Peyer's patch (tissue), 4 donors: ENCODE data around the gene SLC35F4. TPM values are rescaled to one million over a fixed set of nuclear protein-coding genes. Genes with fewer than 3 reads are reported as not detected.

ENCODE experiments used
- DNase-seq, 3 donors: peaks; one replicate each; pipeline ENCODE4 v3.0.0-alpha.2; 2017 to 2019
- H3K27ac ChIP-seq, 4 donors: fragments of 200-600 bp; sonication (generic); one replicate each; pipeline ENCODE4 v1.5.1; 2016 to 2019
- H3K27me3 ChIP-seq, 2 donors: fragments of 200-600 bp; sonication (generic); one replicate each; pipeline ENCODE4 v1.5.1; 2019
- H3K36me3 ChIP-seq, 3 donors: fragments of 200-600 bp; sonication (generic); one replicate each; pipeline ENCODE4 v1.5.1; 2016 to 2019
- H3K4me1 ChIP-seq, 4 donors: fragments of 200-600 bp; sonication (generic); one replicate each; pipeline ENCODE4 v1.5.1; 2016 to 2019
- H3K4me3 ChIP-seq, 4 donors: fragments of 200-600 bp; sonication (generic); 1 replicate in 3 of 4; 2 replicates in 1 of 4; pipeline ENCODE4 v1.5.1; 2016 to 2019; ENCODE audit warnings: mild to moderate bottlenecking in 1 of 4
- H3K9me3 ChIP-seq, 4 donors: fragments of 200-600 bp; sonication (generic); one replicate each; pipeline ENCODE4 v1.5.1; 2016 to 2019; ENCODE audit warnings: mild to moderate bottlenecking in 1 of 4
- CTCF ChIP-seq, 6 experiments: fragments of 450-650 bp in 4 of 6; fragments of 200-600 bp in 2 of 6; sonication (generic) in 1 of 6; IDR thresholded peaks; one replicate each; pipeline ENCODE4 v1.5.1; 2017 to 2019; ENCODE audit warnings: antibody characterized with exemption in 6 of 6, mild to moderate bottlenecking in 3 of 6, moderate library complexity in 1 of 6
- POLR2A ChIP-seq, 2 donors: fragments of 450-650 bp; IDR thresholded peaks; one replicate each; pipeline ENCODE4 v1.5.1; 2017; ENCODE audit warnings: antibody characterized with exemption in 2 of 2, mild to moderate bottlenecking in 2 of 2, moderate library complexity in 2 of 2
- total RNA-seq, 4 donors: library from RNA; depleted of rRNA; stranded (reverse); fragments of >200 nt; gene quantifications; one replicate each; pipeline ENCODE4 v1.1.0, GENCODE V29; 2016

SLC35F4 gene
- total RNA-seq, 4 donors from 2014 or later, result not detected

DNA sequence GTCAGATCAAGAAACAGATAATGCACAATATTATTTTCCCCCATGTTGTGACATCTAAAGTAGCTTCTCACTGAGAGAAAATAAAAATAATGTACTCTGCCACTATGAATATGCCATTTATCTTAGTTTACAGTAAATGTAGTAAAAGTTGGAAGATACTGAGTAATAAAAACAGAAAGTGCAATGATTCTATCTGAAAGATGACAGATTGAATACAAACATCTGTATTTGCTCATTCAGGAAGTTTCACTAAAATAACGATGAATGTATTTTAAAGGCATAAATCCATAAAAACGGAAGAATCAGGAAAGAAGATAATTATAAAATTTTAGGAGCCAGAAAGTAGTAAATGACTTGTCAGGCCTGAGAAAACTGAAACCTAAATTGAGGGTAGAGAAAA lies 18.2 kb downstream of the SLC35F4 start:
- Histone ChIP-seq H3K9me3 (no peaks in the 10 kb centered on the region), H3K27ac (no peak overlapping the region), H3K36me3 (no peaks in the 10 kb centered on the region), H3K4me1 (no peaks in the 10 kb centered on the region), H3K27me3 (no peaks in the 10 kb centered on the region), H3K4me3 (no peak overlapping the region)
- DNase-seq, result no peak
- TF ChIP-seq CTCF (IDR thresholded peaks at IDR 0.05) (no peak), POLR2A (IDR thresholded peaks at IDR 0.05) (no peak)

GRCh38 chr14:57847096-57847495 lies 18.8 kb downstream of the SLC35F4 start:
- H3K4me3 ChIP-seq, result no peak overlapping the region
- H3K9me3 ChIP-seq, result no peaks in the 10 kb centered on the region
- TF ChIP-seq POLR2A (IDR thresholded peaks at IDR 0.05) (no peak), CTCF (IDR thresholded peaks at IDR 0.05) (no peak)
- no peak overlapping the region for H3K27ac ChIP-seq
- no peaks in the 10 kb centered on the region for H3K4me1 ChIP-seq
- no peaks in the 10 kb centered on the region for H3K27me3 ChIP-seq
- no peaks in the 10 kb centered on the region for H3K36me3 ChIP-seq
- DNase-seq, result no peak

DNA sequence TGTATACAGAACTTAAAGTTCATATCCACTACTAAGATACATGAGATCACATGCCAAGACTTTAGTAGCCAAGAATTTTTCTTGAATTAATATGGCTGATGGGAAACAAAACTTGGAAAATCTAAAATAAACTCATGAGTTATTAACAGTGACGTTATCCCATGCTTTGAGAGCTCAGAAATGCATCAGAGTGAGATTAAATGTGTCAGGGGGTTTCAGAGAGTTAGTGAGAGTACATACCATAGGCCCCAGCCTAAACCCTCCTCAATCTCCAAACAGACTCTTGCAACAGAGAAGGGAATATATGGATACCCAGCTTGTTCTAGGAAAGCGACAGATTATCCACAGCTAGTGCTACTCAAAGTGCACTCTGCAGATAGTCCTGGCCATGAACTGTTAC lies 19.3 kb downstream of the SLC35F4 start:
- TF ChIP-seq POLR2A (IDR thresholded peaks at IDR 0.05) (no peak), CTCF (IDR thresholded peaks at IDR 0.05) (no peak)
- no peak overlapping the region for H3K27ac ChIP-seq
- H3K4me1 ChIP-seq, result no peaks in the 10 kb centered on the region
- no peak overlapping the region for H3K4me3 ChIP-seq
- no peaks in the 10 kb centered on the region for H3K36me3 ChIP-seq
- no peaks in the 10 kb centered on the region for H3K9me3 ChIP-seq
- DNase-seq, result no peak
- H3K27me3 ChIP-seq, result no peaks in the 10 kb centered on the region

GRCh38 chr14:57845802-57846531 lies 19.9 kb downstream of the SLC35F4 start:
- no peak for DNase-seq
- H3K36me3 ChIP-seq, result no peaks in the 10 kb centered on the region
- TF ChIP-seq POLR2A (IDR thresholded peaks at IDR 0.05) (no peak), CTCF (IDR thresholded peaks at IDR 0.05) (no peak)
- no peak overlapping the region for H3K4me3 ChIP-seq
- H3K27ac ChIP-seq, result no peak overlapping the region
- H3K4me1 ChIP-seq, result no peaks in the 10 kb centered on the region
- no peaks in the 10 kb centered on the region for H3K27me3 ChIP-seq
- no peaks in the 10 kb centered on the region for H3K9me3 ChIP-seq

GRCh38 chr14:57845316-57845715 lies 20.6 kb downstream of the SLC35F4 start:
- DNase-seq, result no peak
- Histone ChIP-seq H3K27ac (no peak overlapping the region), H3K9me3 (no peaks in the 10 kb centered on the region), H3K27me3 (no peaks in the 10 kb centered on the region), H3K36me3 (no peaks in the 10 kb centered on the region), H3K4me1 (no peaks in the 10 kb centered on the region), H3K4me3 (no peak overlapping the region)
- TF ChIP-seq POLR2A (IDR thresholded peaks at IDR 0.05) (no peak), CTCF (IDR thresholded peaks at IDR 0.05) (no peak)

DNA sequence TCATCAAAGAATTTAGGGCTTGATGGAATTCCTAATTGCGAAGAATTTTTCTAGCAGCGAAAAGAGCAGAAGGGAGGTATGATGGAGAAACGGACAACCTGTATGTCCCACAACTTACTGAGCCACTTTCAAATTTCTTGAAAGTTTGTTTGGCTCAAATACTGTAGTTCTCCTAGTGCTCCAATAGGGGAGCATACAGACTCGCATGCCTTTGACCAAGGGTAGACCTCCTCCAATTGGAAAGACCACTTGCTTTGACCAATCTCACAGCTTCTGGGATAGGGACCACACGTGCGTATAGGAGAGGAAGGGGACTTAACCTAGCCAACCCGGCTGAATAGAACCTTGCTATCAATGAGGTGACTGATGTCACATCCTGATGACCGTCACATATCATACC lies 28.6 kb downstream of the SLC35F4 start:
- H3K36me3 ChIP-seq, result no peaks in the 10 kb centered on the region
- no peak overlapping the region for H3K27ac ChIP-seq
- H3K4me1 ChIP-seq, result no peaks in the 10 kb centered on the region
- H3K27me3 ChIP-seq, result no peaks in the 10 kb centered on the region
- DNase-seq, result no peak
- H3K4me3 ChIP-seq, result no peak overlapping the region
- H3K9me3 ChIP-seq, result no peaks in the 10 kb centered on the region
- TF ChIP-seq CTCF (IDR thresholded peaks at IDR 0.05) (no peak), POLR2A (IDR thresholded peaks at IDR 0.05) (no peak)
